H1 (cell line): Measurements from ENCODE around the gene CA10. TPM values are rescaled to one million over a fixed set of nuclear protein-coding genes. Genes with fewer than 3 reads are reported as not detected.

ENCODE experiments used
- CTCF ChIA-PET: fragments of 300-600 bp; sonication (Branson Sonifier 250); formaldehyde crosslinking; loops from one replicate; lab custom pipeline; 2021; ENCODE audit not compliant: partially characterized antibody; lab: Charles Lee
- POLR2A ChIA-PET: fragments of 300-600 bp; sonication (Branson Sonifier 250); formaldehyde crosslinking; loops from one replicate; lab custom pipeline; 2021; ENCODE audit warnings: inconsistent platforms; ENCODE audit not compliant: partially characterized antibody; lab: Charles Lee
- DNase-seq, 2 experiments: peaks; one replicate each; pipeline versions ENCODE4 v3.0.0 to v3.0.0-alpha.2; 2010 to 2022; ENCODE audit warnings: low spot score in 2 of 2, low read depth in 1 of 2, mixed read lengths in 1 of 2
- FAIRE-seq: peaks from 2 replicates; lab custom pipeline; 2011; peaks lifted over from hg19 to GRCh38; lab: Jason Lieb, UNC
- H2AFZ ChIP-seq: 2 replicates; pipeline ENCODE4 v1.8.1; 2012; ENCODE audit warnings: low read length, inconsistent platforms
- H2AK5ac ChIP-seq: 2 replicates; pipeline ENCODE4 v1.6.1; 2013; ENCODE audit warnings: low read depth, low read length
- H2BK120ac ChIP-seq: replicated peaks from 2 replicates; pipeline ENCODE3; 2013; ENCODE audit warnings: low read depth, low read length, inconsistent platforms
- H2BK12ac ChIP-seq: 2 replicates; pipeline ENCODE4 v1.6.1; 2013; ENCODE audit warnings: low read depth, low read length
- H2BK15ac ChIP-seq: 2 replicates; pipeline ENCODE4 v1.6.1; 2013; ENCODE audit warnings: low read length
- H2BK20ac ChIP-seq: 2 replicates; pipeline ENCODE4 v1.6.1; 2013; ENCODE audit warnings: low read length
- H2BK5ac ChIP-seq: 2 replicates; pipeline ENCODE4 v1.6.1; 2013; ENCODE audit warnings: low read depth, low read length
- H3K14ac ChIP-seq: 2 replicates; pipeline ENCODE4 v1.6.1; 2013; ENCODE audit warnings: inconsistent platforms; ENCODE audit not compliant: insufficient read length
- H3K18ac ChIP-seq: 2 replicates; pipeline ENCODE4 v1.6.1; 2013; ENCODE audit warnings: low read length; ENCODE audit errors: extremely low read depth
- H3K23ac ChIP-seq: 2 replicates; pipeline ENCODE4 v1.6.1; 2013; ENCODE audit warnings: inconsistent platforms; ENCODE audit not compliant: insufficient read length
- H3K23me2 ChIP-seq: 2 replicates; pipeline ENCODE4 v1.6.1; 2013; ENCODE audit warnings: low read depth, low read length
- H3K27ac ChIP-seq: 2 replicates; pipeline ENCODE4 v1.6.1; 2011; ENCODE audit warnings: low read depth, low read length, inconsistent platforms
- H3K27me3 ChIP-seq, 4 experiments: replicated peaks in 1 of 4; 1 replicate in 1 of 4; 2 replicates in 3 of 4; pipeline versions ENCODE4 v1.6.1 to v1.8.1; 2011 to 2013; ENCODE audit warnings: low read length in 3 of 4, mild to moderate bottlenecking in 3 of 4, inconsistent platforms in 2 of 4, mixed read lengths in 2 of 4, moderate library complexity in 1 of 4; ENCODE audit not compliant: control insufficient read depth in 3 of 4, insufficient read depth in 3 of 4; ENCODE audit errors: extremely low read depth in 1 of 4
- H3K36me3 ChIP-seq, 4 experiments: 2 replicates each; pipeline versions ENCODE4 v1.6.1 to v1.8.1; 2011 to 2013; ENCODE audit warnings: mild to moderate bottlenecking in 4 of 4, low read length in 3 of 4, moderate library complexity in 2 of 4, control low read depth in 1 of 4, inconsistent platforms in 1 of 4; ENCODE audit not compliant: insufficient read depth in 4 of 4, control insufficient read depth in 2 of 4
- H3K4ac ChIP-seq: replicated peaks from 2 replicates; pipeline ENCODE3; 2013; ENCODE audit warnings: low read length, low read depth, mixed read lengths, inconsistent platforms; ENCODE audit not compliant: insufficient read length
- H3K4me1 ChIP-seq, 4 experiments: replicated peaks in 1 of 4; 1 replicate in 1 of 4; 2 replicates in 3 of 4; pipeline versions ENCODE4 v1.6.1 to v1.8.1; 2011 to 2013; ENCODE audit warnings: low read length in 3 of 4, inconsistent platforms in 2 of 4, mixed read lengths in 1 of 4; ENCODE audit not compliant: insufficient read depth in 4 of 4, control insufficient read depth in 3 of 4
- H3K4me2 ChIP-seq, 2 experiments: 2 replicates each; pipeline versions ENCODE4 v1.6.1 to v1.8.1; 2011 to 2013; ENCODE audit warnings: low read depth in 2 of 2, low read length in 2 of 2, control low read depth in 1 of 2, inconsistent platforms in 1 of 2, mild to moderate bottlenecking in 1 of 2; ENCODE audit not compliant: insufficient read depth in 1 of 2
- H3K4me3 ChIP-seq, 4 experiments: fragments of 200-600, 300-600 bp in 1 of 4; sonication (generic), shearing (Covaris generic), sonication (Bioruptor Twin) in 1 of 4; 2 replicates each; pipeline versions ENCODE4 v1.5.1 to v1.8.1; 2011 to 2016; ENCODE audit warnings: low read length in 4 of 4, low read depth in 3 of 4, control low read depth in 2 of 4, inconsistent platforms in 2 of 4, mild to moderate bottlenecking in 2 of 4, mixed read lengths in 1 of 4, moderate library complexity in 1 of 4; ENCODE audit not compliant: insufficient read depth in 2 of 4; ENCODE audit errors: extremely low read depth in 1 of 4
- H3K56ac ChIP-seq: replicated peaks from 2 replicates; pipeline ENCODE3; 2013; ENCODE audit warnings: low read depth, mild to moderate bottlenecking, mixed read lengths, low read length, inconsistent platforms; ENCODE audit not compliant: insufficient read length
- H3K79me1 ChIP-seq: 2 replicates; pipeline ENCODE4 v1.6.1; 2013; ENCODE audit warnings: low read depth, low read length, control low read depth
- H3K79me2 ChIP-seq, 2 experiments: 2 replicates each; pipeline versions ENCODE4 v1.6.1 to v1.8.1; 2012 to 2013; ENCODE audit warnings: low read length in 2 of 2, mild to moderate bottlenecking in 2 of 2, inconsistent platforms in 1 of 2; ENCODE audit not compliant: insufficient read depth in 2 of 2, control insufficient read depth in 1 of 2
- H3K9ac ChIP-seq, 4 experiments: replicated peaks in 1 of 4; 1 replicate in 1 of 4; 2 replicates in 3 of 4; pipeline versions ENCODE4 v1.6.1 to v1.8.1; 2011 to 2013; ENCODE audit warnings: low read depth in 3 of 4, low read length in 3 of 4, control low read depth in 2 of 4, mild to moderate bottlenecking in 2 of 4, moderate library complexity in 2 of 4, inconsistent platforms in 1 of 4; ENCODE audit errors: extremely low read depth in 1 of 4
- H3K9me3 ChIP-seq, 2 experiments: 2 replicates each; pipeline versions ENCODE4 v1.6.1 to v1.8.1; 2012 to 2013; ENCODE audit warnings: mild to moderate bottlenecking in 2 of 2, moderate library complexity in 2 of 2, control low read depth in 1 of 2, inconsistent platforms in 1 of 2, low read depth in 1 of 2, low read length in 1 of 2, mixed read lengths in 1 of 2; ENCODE audit not compliant: insufficient read depth in 2 of 2
- H4K20me1 ChIP-seq, 2 experiments: replicated peaks in 1 of 2; 2 replicates each; pipeline versions ENCODE3 to v1.8.1; 2011 to 2013; ENCODE audit warnings: inconsistent platforms in 2 of 2, low read length in 2 of 2, mild to moderate bottlenecking in 1 of 2; ENCODE audit not compliant: insufficient read depth in 2 of 2, control insufficient read depth in 1 of 2
- H4K5ac ChIP-seq: 2 replicates; pipeline ENCODE4 v1.6.1; 2013; ENCODE audit warnings: low read length, low read depth, mixed read lengths, inconsistent platforms; ENCODE audit not compliant: insufficient read length
- H4K8ac ChIP-seq: 2 replicates; pipeline ENCODE4 v1.8.0; 2013; ENCODE audit warnings: mild to moderate bottlenecking, moderate library complexity, low read length, inconsistent platforms; ENCODE audit not compliant: insufficient read depth; ENCODE audit errors: extremely low read depth
- H4K91ac ChIP-seq: replicated peaks from 2 replicates; pipeline ENCODE3; 2013; ENCODE audit warnings: low read length, mixed read lengths, inconsistent platforms; ENCODE audit not compliant: insufficient read length
- MAFK ChIP-seq: IDR thresholded peaks from 2 replicates; pipeline ENCODE4 v1.6.1; 2012; ENCODE audit warnings: low read depth, mild to moderate bottlenecking, improper control_type of control experiment, low read length
- RXRA ChIP-seq: IDR thresholded peaks from 2 replicates; pipeline ENCODE4 v1.6.1; 2011; ENCODE audit warnings: low read depth, mild to moderate bottlenecking, low read length, moderate library complexity; ENCODE audit not compliant: insufficient read depth
- TAF1 ChIP-seq: IDR thresholded peaks from 2 replicates; pipeline ENCODE4 v1.6.1; 2011; ENCODE audit warnings: mild to moderate bottlenecking, low read depth, low read length
- WGBS, 2 experiments: shearing (Covaris generic) in 1 of 2; methylation state at CpG; one replicate each; pipeline versions ENCODE4 v1.1.6 to v1.1.7; 2013 to 2015; ENCODE audit warnings: low lambda C conversion rate in 2 of 2, mixed read lengths in 2 of 2, inconsistent platforms in 1 of 2, low coverage in 1 of 2, missing lambda C conversion rate in 1 of 2; ENCODE audit not compliant: insufficient replicate concordance in 2 of 2, insufficient coverage in 1 of 2, insufficient read length in 1 of 2; ENCODE audit errors: extremely low coverage in 1 of 2, missing lambda C conversion rate in 1 of 2; 5-methylcytosine and 5-hydroxymethylcytosine counted together
- polyA plus RNA-seq, 7 experiments: library from polyadenylated mRNA; depleted of rRNA in 3 of 7; stranded (reverse) in 5 of 7; unstranded in 2 of 7; fragments of >200 nt in 5 of 7; fragments of 200-250 nt in 2 of 7; gene quantifications; 1 replicate in 5 of 7; 2 replicates in 1 of 7; 4 replicates in 1 of 7; pipeline versions ENCODE4 v1.2.1 to v1.2.3, GENCODE V29; 2011 to 2013; ENCODE audit warnings: missing spikeins in 2 of 7, mixed read lengths in 2 of 7
- total RNA-seq: library from RNA; stranded (reverse); fragmentation: NEBNext Ultra II Directional; extraction: Animal tissue kit (Norgen Biotek cat#: 25700); gene quantifications from 2 replicates; pipeline ENCODE4 v1.2.1, GENCODE V29; 2021

Gene CA10
- total and polyA plus RNA-seq, 2 of the 8 experiments (the other 6 are each of a cell fraction or from before 2014, with no cell fraction given) = 0.60 to 0.63 TPM

DNA sequence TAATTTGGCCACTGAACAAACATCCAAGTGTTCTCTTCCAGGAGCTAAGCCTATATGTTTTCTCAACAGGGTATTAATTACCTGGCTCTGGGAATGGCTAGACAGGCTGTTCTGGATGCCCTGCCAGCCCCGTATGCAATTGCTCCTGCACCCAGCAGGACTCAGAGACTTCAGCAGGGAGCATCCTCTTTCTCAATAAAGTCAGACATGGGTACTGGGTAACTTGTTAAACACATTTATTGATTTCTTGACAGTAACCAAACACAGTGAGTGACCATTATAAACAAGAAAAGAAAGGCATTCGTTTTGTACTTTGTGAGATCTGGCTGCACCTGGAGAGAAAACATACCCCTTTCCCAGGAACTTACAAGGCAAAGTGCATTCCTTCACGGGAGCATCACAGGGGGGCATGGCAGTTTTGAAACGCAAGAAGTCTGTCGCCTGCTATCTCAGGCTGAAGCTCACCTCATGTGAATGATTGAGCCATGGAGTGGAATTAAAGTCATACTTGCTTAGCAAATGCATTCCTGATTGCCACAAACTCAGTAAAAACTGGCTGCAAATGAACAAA, 528.3 kb downstream of the CA10 start:
- Histone ChIP-seq H3K4me3 (no peak overlapping the region), H3K36me3 (no peaks in the 10 kb centered on the region), H2AK5ac (no peak overlapping the region), H2BK12ac (no peak overlapping the region), H4K8ac (no peak overlapping the region), H3K79me2 (no peaks in the 10 kb centered on the region), H4K5ac (no peak overlapping the region), H3K56ac (no peak overlapping the region), H4K91ac (no peak overlapping the region), H2BK120ac (no peak overlapping the region), H2BK15ac (no peak overlapping the region), H3K14ac (no peak overlapping the region), H3K23ac (no peak overlapping the region), H3K4me1 (peaks cover 0 to 4% (median 1%) of the 10 kb centered on the region in 4 experiments; a peak in 2 of 7 replicates), H3K4ac (no peak overlapping the region), H3K23me2 (no peaks in the 10 kb centered on the region; the same call in 1 of the 2 replicates), H3K9ac (no peak overlapping the region), H3K9me3 (no peaks in the 10 kb centered on the region), H3K27me3 (no peaks in the 10 kb centered on the region), H3K4me2 (no peak overlapping the region), H3K27ac (no peak overlapping the region), H2BK20ac (no peak overlapping the region), H2BK5ac (no peak overlapping the region), H4K20me1 (no peaks in the 10 kb centered on the region), H3K18ac (no peak overlapping the region), H2AFZ (no peak overlapping the region), H3K79me1 (no peaks in the 10 kb centered on the region)
- ChIA-PET POLR2A (no interaction called here), CTCF (interaction anchor here (1.2 to 1.7 kb wide), 2 partner anchors 11 to 45 kb away, joined by 3 to 5 read pairs; no protein-coding TSS in a partner anchor)
- FAIRE-seq (peak; percentile 48), DNase-seq (no peak)
- 57% methylated on average over 5 of the region's 5 CpGs; no CpG with 5 or more reads in 1 of the 2 experiments for WGBS, 2 experiments
- no peak for TF ChIP-seq MAFK
- no peak for TF ChIP-seq TAF1
- TF ChIP-seq RXRA = no peak
